HepG2 (cell line): ENCODE results near the gene ABCD4. TPM values are rescaled to one million over a fixed set of nuclear protein-coding genes. Genes with fewer than 3 reads are reported as not detected.

Experiments
- FLYWCH1 ChIP-seq: sonication (generic); formaldehyde crosslinking; IDR thresholded peaks from 2 replicates; pipeline ENCODE4 v1.8.1; 2023; ENCODE audit warnings: mild to moderate bottlenecking, missing genetic modification reagents
- FOSL2 ChIP-seq: sonication (generic); formaldehyde crosslinking; IDR thresholded peaks from 2 replicates; pipeline ENCODE4 v1.4.0; 2020; ENCODE audit warnings: missing genetic modification reagents
- GABPB1 ChIP-seq: IDR thresholded peaks from 2 replicates; pipeline ENCODE4 v1.6.1; 2016; ENCODE audit warnings: mild to moderate bottlenecking, missing genetic modification reagents, moderate library complexity, missing compliant biosample characterization
- MXD4 ChIP-seq: IDR thresholded peaks from 2 replicates; pipeline ENCODE4 v1.6.1; 2016; ENCODE audit warnings: mild to moderate bottlenecking, missing biosample characterization, missing genetic modification reagents
- MZF1 ChIP-seq: sonication (generic); formaldehyde crosslinking; IDR thresholded peaks from 2 replicates; pipeline ENCODE4 v1.8.1; 2023; ENCODE audit warnings: mild to moderate bottlenecking, missing genetic modification reagents, borderline replicate concordance
- REPIN1 ChIP-seq: sonication (generic); formaldehyde crosslinking; IDR thresholded peaks from 2 replicates; pipeline ENCODE4 v1.8.0; 2022; ENCODE audit warnings: missing genetic modification reagents, low read depth, mild to moderate bottlenecking, borderline replicate concordance
- ZBTB38 ChIP-seq: sonication (generic); formaldehyde crosslinking; IDR thresholded peaks from 2 replicates; pipeline ENCODE4 v1.5.1; 2020; ENCODE audit warnings: mild to moderate bottlenecking, missing genetic modification reagents
- ZKSCAN5 ChIP-seq: sonication (generic); formaldehyde crosslinking; IDR thresholded peaks from 2 replicates; pipeline ENCODE4 v1.5.1; 2020; ENCODE audit warnings: mild to moderate bottlenecking, missing genetic modification reagents
- ZMYM4 ChIP-seq: sonication (generic); formaldehyde crosslinking; IDR thresholded peaks from 2 replicates; pipeline ENCODE4 v1.8.1; 2023; ENCODE audit warnings: mild to moderate bottlenecking, missing genetic modification reagents
- ZNF207 ChIP-seq: fragments of 450-650 bp; IDR thresholded peaks from 2 replicates; pipeline ENCODE4 v1.6.1; 2016; ENCODE audit warnings: antibody characterized with exemption, borderline replicate concordance
- ZNF30 ChIP-seq: sonication (generic); formaldehyde crosslinking; IDR thresholded peaks from 2 replicates; pipeline ENCODE4 v1.5.0; 2020; ENCODE audit warnings: mild to moderate bottlenecking, missing genetic modification reagents
- ZNF343 ChIP-seq: sonication (generic); formaldehyde crosslinking; IDR thresholded peaks from 2 replicates; pipeline ENCODE4 v1.4.0; 2020; ENCODE audit warnings: mild to moderate bottlenecking, missing genetic modification reagents
- polyA plus RNA-seq, 8 experiments: library from polyadenylated mRNA; depleted of rRNA in 3 of 8; stranded (reverse) in 7 of 8; unstranded in 1 of 8; fragments of >200 nt; fragmentation: Illumina TruSeq in 4 of 8; extraction: Trizol in 4 of 8; gene quantifications; 2 replicates each; pipeline versions ENCODE4 v1.2.1 to v1.2.3, GENCODE V29; 2011 to 2016; ENCODE audit warnings: low read depth in 4 of 8, missing spikeins in 1 of 8, mixed read lengths in 1 of 8; ENCODE audit not compliant: insufficient read depth in 1 of 8
- total RNA-seq, 5 experiments: library from RNA; depleted of rRNA; stranded (reverse); fragments of >200 nt; fragmentation: Illumina TruSeq; extraction: Trizol; gene quantifications; 2 replicates each; pipeline ENCODE4 v1.2.3, GENCODE V29; 2016; ENCODE audit warnings: low read depth in 1 of 5
- TF ChIP-seq, protein P1 (sequence below): sonication (generic); formaldehyde crosslinking; IDR thresholded peaks from 2 replicates; pipeline ENCODE4 v1.5.1; 2020; ENCODE audit warnings: mild to moderate bottlenecking, missing genetic modification reagents
- TF ChIP-seq, protein P2 (sequence below): sonication (generic); formaldehyde crosslinking; IDR thresholded peaks from 2 replicates; pipeline ENCODE4 v1.4.0; 2020; ENCODE audit warnings: low read depth, missing genetic modification reagents
- TF ChIP-seq, protein P3 (sequence below): IDR thresholded peaks from 2 replicates; pipeline ENCODE4 v1.6.1; 2016; ENCODE audit warnings: low read depth, control low read depth
- TF ChIP-seq, protein P4 (sequence below), 2 experiments: sonication (generic) in 1 of 2; formaldehyde crosslinking in 1 of 2; IDR thresholded peaks; 2 replicates each; pipeline versions ENCODE4 v1.5.1 to v1.6.1; 2011 to 2020; ENCODE audit warnings: borderline replicate concordance in 1 of 2, low read depth in 1 of 2, low read length in 1 of 2, mild to moderate bottlenecking in 1 of 2, missing genetic modification reagents in 1 of 2, moderate library complexity in 1 of 2
- TF ChIP-seq, protein P5 (sequence below): fragments of 450-650 bp; IDR thresholded peaks from 2 replicates; pipeline ENCODE4 v1.6.1; 2016

ABCD4 gene
- total and polyA plus RNA-seq, 2 of the 13 experiments (the other 11 are each of a cell fraction or from before 2014, with no cell fraction given) = 47.5 to 50.5 TPM

DNA sequence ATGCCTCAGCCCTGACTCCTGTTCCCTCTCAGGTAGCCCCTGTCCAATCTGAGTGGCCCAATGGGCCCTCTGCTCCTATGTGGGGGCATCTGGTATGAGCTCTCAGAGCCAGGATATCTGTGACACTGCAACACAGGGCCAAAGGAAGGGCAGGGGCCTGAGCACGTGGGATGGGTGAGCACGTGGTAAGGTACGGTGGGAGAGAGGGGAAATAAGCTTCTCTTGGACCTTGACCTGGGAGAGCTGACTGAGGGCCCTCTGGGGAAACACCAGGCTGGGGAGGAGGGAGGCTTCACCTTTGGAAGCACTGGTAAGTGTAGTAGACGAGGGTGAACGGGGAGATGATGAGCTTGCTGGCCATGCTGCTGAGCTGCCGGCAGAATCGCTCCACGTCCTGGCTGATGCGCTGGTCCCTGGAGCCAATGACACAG lies 6.7 kb downstream of the ABCD4 start (continued):
- TF ChIP-seq ZMYM4 (peak; percentile 79), REPIN1 (CRISPR knock-in tag) (peak; percentile 78), FOSL2 (peak; percentile 54), ZNF343 (no peak; the same call in 1 of the 2 replicates), MXD4 (CRISPR knock-in tag) (peak; percentile 93), ZBTB38 (CRISPR knock-in tag) (peak; percentile 47; the same call in 1 of the 2 replicates), FLYWCH1 (CRISPR knock-in tag) (0 out of 2 replicates have a peak, but pooled peaks have one; percentile 53), MZF1 (CRISPR knock-in tag) (no peak), ZKSCAN5 (CRISPR knock-in tag) (0 out of 2 replicates have a peak, but pooled peaks have one; percentile 40), ZNF30 (no peak), GABPB1 (CRISPR knock-in tag) (peak; percentile 75), ZNF207 (no peak)
- TF ChIP-seq, protein P1, sequence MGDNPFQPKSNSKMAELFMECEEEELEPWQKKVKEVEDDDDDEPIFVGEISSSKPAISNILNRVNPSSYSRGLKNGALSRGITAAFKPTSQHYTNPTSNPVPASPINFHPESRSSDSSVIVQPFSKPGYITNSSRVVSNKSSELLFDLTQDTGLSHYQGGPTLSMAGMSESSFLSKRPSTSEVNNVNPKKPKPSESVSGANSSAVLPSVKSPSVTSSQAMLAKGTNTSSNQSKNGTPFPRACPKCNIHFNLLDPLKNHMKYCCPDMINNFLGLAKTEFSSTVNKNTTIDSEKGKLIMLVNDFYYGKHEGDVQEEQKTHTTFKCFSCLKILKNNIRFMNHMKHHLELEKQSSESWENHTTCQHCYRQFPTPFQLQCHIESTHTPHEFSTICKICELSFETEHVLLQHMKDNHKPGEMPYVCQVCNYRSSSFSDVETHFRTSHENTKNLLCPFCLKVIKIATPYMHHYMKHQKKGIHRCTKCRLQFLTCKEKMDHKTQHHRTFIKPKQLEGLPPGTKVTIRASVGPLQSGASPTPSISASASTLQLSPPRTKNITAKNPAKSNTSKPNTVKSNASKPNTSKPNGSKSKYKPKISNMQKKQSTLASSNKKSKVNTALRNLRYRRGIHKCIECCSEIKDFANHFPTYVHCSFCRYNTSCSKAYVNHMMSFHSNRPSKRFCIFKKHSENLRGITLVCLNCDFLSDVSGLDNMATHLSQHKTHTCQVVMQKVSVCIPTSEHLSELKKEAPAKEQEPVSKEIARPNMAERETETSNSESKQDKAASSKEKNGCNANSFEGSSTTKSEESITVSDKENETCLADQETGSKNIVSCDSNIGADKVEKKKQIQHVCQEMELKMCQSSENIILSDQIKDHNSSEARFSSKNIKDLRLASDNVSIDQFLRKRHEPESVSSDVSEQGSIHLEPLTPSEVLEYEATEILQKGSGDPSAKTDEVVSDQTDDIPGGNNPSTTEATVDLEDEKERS (CRISPR knock-in tag) = 0 out of 2 replicates have a peak, but pooled peaks have one; percentile 66
- TF ChIP-seq, protein P2, sequence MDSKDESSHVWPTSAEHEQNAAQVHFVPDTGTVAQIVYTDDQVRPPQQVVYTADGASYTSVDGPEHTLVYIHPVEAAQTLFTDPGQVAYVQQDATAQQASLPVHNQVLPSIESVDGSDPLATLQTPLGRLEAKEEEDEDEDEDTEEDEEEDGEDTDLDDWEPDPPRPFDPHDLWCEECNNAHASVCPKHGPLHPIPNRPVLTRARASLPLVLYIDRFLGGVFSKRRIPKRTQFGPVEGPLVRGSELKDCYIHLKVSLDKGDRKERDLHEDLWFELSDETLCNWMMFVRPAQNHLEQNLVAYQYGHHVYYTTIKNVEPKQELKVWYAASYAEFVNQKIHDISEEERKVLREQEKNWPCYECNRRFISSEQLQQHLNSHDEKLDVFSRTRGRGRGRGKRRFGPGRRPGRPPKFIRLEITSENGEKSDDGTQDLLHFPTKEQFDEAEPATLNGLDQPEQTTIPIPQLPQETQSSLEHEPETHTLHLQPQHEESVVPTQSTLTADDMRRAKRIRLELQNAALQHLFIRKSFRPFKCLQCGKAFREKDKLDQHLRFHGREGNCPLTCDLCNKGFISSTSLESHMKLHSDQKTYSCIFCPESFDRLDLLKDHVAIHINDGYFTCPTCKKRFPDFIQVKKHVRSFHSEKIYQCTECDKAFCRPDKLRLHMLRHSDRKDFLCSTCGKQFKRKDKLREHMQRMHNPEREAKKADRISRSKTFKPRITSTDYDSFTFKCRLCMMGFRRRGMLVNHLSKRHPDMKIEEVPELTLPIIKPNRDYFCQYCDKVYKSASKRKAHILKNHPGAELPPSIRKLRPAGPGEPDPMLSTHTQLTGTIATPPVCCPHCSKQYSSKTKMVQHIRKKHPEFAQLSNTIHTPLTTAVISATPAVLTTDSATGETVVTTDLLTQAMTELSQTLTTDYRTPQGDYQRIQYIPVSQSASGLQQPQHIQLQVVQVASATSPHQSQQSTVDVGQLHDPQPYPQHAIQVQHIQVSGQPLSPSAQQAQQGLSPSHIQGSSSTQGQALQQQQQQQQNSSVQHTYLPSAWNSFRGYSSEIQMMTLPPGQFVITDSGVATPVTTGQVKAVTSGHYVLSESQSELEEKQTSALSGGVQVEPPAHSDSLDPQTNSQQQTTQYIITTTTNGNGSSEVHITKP = 0 out of 2 replicates have a peak, but pooled peaks have one; percentile 29
- TF ChIP-seq, protein P3, sequence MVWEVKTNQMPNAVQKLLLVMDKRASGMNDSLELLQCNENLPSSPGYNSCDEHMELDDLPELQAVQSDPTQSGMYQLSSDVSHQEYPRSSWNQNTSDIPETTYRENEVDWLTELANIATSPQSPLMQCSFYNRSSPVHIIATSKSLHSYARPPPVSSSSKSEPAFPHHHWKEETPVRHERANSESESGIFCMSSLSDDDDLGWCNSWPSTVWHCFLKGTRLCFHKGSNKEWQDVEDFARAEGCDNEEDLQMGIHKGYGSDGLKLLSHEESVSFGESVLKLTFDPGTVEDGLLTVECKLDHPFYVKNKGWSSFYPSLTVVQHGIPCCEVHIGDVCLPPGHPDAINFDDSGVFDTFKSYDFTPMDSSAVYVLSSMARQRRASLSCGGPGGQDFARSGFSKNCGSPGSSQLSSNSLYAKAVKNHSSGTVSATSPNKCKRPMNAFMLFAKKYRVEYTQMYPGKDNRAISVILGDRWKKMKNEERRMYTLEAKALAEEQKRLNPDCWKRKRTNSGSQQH (CRISPR knock-in tag) = 0 out of 2 replicates have a peak, but pooled peaks have one; percentile 55
- TF ChIP-seq, protein P4, sequence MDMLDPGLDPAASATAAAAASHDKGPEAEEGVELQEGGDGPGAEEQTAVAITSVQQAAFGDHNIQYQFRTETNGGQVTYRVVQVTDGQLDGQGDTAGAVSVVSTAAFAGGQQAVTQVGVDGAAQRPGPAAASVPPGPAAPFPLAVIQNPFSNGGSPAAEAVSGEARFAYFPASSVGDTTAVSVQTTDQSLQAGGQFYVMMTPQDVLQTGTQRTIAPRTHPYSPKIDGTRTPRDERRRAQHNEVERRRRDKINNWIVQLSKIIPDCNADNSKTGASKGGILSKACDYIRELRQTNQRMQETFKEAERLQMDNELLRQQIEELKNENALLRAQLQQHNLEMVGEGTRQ (IDR thresholded peaks at IDR 0.05; ENCODE audit: low read depth, low read length) = peak; percentile 84
- TF ChIP-seq, protein P4 (CRISPR knock-in tag; IDR thresholded peaks at IDR 0.05; ENCODE audit: borderline replicate concordance) = peak; percentile 87; the same call in 1 of the 2 replicates
- TF ChIP-seq, protein P5, sequence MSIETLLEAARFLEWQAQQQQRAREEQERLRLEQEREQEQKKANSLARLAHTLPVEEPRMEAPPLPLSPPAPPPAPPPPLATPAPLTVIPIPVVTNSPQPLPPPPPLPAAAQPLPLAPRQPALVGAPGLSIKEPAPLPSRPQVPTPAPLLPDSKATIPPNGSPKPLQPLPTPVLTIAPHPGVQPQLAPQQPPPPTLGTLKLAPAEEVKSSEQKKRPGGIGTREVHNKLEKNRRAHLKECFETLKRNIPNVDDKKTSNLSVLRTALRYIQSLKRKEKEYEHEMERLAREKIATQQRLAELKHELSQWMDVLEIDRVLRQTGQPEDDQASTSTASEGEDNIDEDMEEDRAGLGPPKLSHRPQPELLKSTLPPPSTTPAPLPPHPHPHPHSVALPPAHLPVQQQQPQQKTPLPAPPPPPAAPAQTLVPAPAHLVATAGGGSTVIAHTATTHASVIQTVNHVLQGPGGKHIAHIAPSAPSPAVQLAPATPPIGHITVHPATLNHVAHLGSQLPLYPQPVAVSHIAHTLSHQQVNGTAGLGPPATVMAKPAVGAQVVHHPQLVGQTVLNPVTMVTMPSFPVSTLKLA = peak; percentile 93
